Measurements from ENCODE around the gene EIF5.
"Not testable (repeated sequence)": the region's sequence is repeated elsewhere in the genome, so short reads cannot be mapped to it uniquely, and the experiment has no call there.

Gene EIF5

GRCh38 chr14:103339561-103339960 is 5.5 kb downstream of the EIF5 start:
- no peak for FAIRE-seq

- FAIRE-seq, result no peak
Observed at GRCh38 chr14:103340480-103341212, 6.6 kb downstream of the EIF5 start.

- no peak for FAIRE-seq
Observed at GRCh38 chr14:103341250-103342129, 7.5 kb downstream of the EIF5 start.

- FAIRE-seq, result no peak
Observed at GRCh38 chr14:103343164-103343879, 9.3 kb downstream of the EIF5 start.

GRCh38 chr14:103343905-103344797 is 10.1 kb downstream of the EIF5 start:
- no peak for FAIRE-seq

GRCh38 chr14:103346286-103346685 is 12.2 kb downstream of the EIF5 start:
- FAIRE-seq, result no peak

GRCh38 chr14:103347091-103347815 is 13.2 kb downstream of the EIF5 start:
- FAIRE-seq, result no peak

- FAIRE-seq, result no peak
Observed at GRCh38 chr14:103348154-103348553, 14.1 kb downstream of the EIF5 start.

GRCh38 chr14:103349982-103350381 is 15.9 kb downstream of the EIF5 start:
- no peak for FAIRE-seq

GRCh38 chr14:103353362-103353761 is 19.3 kb downstream of the EIF5 start:
- FAIRE-seq, result no peak

- no peak for FAIRE-seq
Observed at GRCh38 chr14:103354141-103354540, 20.1 kb downstream of the EIF5 start.

- no peak for FAIRE-seq
Observed at GRCh38 chr14:103356024-103356682, 22.1 kb downstream of the EIF5 start.

- FAIRE-seq, result not testable (repeated sequence)
Observed at GRCh38 chr14:103357552-103357951, 23.5 kb downstream of the EIF5 start.

GRCh38 chr14:103360548-103360947 is 26.5 kb downstream of the EIF5 start:
- FAIRE-seq, result no peak

- FAIRE-seq, result no peak
Observed at GRCh38 chr14:103361867-103362266, 27.8 kb downstream of the EIF5 start.

GRCh38 chr14:103362780-103363179 is 28.7 kb downstream of the EIF5 start:
- FAIRE-seq, result no peak

- FAIRE-seq, result no peak
Observed at GRCh38 chr14:103366741-103367140, 32.7 kb downstream of the EIF5 start.

- FAIRE-seq, result no peak
Observed at GRCh38 chr14:103367995-103368394, 34.0 kb downstream of the EIF5 start.

- no peak for FAIRE-seq
Observed at GRCh38 chr14:103370087-103370486, 36.0 kb downstream of the EIF5 start.

GRCh38 chr14:103372017-103372416 is 38.0 kb downstream of the EIF5 start:
- no peak for FAIRE-seq

Data from endometrium (tissue), 2 donors.